ENCODE data around the gene RHOBTB1.

GRCh38 chr10:60958892-60959601 is 15.1 kb upstream of the RHOBTB1 start:
- TF ChIP-seq, protein P1, sequence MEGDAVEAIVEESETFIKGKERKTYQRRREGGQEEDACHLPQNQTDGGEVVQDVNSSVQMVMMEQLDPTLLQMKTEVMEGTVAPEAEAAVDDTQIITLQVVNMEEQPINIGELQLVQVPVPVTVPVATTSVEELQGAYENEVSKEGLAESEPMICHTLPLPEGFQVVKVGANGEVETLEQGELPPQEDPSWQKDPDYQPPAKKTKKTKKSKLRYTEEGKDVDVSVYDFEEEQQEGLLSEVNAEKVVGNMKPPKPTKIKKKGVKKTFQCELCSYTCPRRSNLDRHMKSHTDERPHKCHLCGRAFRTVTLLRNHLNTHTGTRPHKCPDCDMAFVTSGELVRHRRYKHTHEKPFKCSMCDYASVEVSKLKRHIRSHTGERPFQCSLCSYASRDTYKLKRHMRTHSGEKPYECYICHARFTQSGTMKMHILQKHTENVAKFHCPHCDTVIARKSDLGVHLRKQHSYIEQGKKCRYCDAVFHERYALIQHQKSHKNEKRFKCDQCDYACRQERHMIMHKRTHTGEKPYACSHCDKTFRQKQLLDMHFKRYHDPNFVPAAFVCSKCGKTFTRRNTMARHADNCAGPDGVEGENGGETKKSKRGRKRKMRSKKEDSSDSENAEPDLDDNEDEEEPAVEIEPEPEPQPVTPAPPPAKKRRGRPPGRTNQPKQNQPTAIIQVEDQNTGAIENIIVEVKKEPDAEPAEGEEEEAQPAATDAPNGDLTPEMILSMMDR (IDR thresholded peaks at IDR 0.05; ENCODE audit: poor library complexity) = no peak
- no peak for TF ChIP-seq EZH2phosphoT487 (IDR thresholded peaks at IDR 0.05; ENCODE audit: low read depth, severe bottlenecking, unreplicated experiment)
- TF ChIP-seq EZH2 (IDR thresholded peaks at IDR 0.05; ENCODE audit: borderline replicate concordance) = no peak
